ENCODE data around the gene ANKRD45. TPM values are rescaled to one million over a fixed set of nuclear protein-coding genes. Genes with fewer than 3 reads are reported as not detected.

The ANKRD45 gene
- total RNA-seq, 1 experiment from 2014 or later, result 0.44 TPM

- ATAC-seq (no peak), DNase-seq (ENCODE audit: low read depth, low spot score) (no peak)
- Histone ChIP-seq H4K20me1 (ENCODE audit: insufficient read depth) (no peaks in the 10 kb centered on the region), H3K4me1 (ENCODE audit: control insufficient read depth in 1 of 2, insufficient read depth in 2 of 2, low read length in 2 of 2) (no peaks in the 10 kb centered on the region), H2AFZ (ENCODE audit: low read depth, low read length, poor library complexity, severe bottlenecking) (no peak within 1 kb of the TSS), H3K9me3 (ENCODE audit: control insufficient read depth in 1 of 2, insufficient read depth in 1 of 2, low read depth in 1 of 2, low read length in 2 of 2) (0 out of 4 replicates have a peak, but pooled peaks cover 0 to 4% of the 10 kb centered on the region in 2 experiments), H3K27me3 (ENCODE audit: insufficient read depth, low read length) (no peaks in the 10 kb centered on the region), H3K9me2 (ENCODE audit: insufficient read depth) (no peaks in the 10 kb centered on the region; the same call in 1 of the 2 replicates), H3K27ac (ENCODE audit: low read depth, low read length) (no peak within 1 kb of the TSS), H3K4me3 (replicated peaks in 1 of 2; ENCODE audit: low read depth in 1 of 2, low read length in 2 of 2) (no peak within 1 kb of the TSS), H3K4me2 (ENCODE audit: low read length) (no peak within 1 kb of the TSS), H3K9ac (ENCODE audit: low read length) (no peak within 1 kb of the TSS), H3K36me3 (ENCODE audit: control insufficient read depth in 1 of 2, insufficient read depth in 2 of 2, low read length in 2 of 2) (no peaks in the 10 kb centered on the region), H3K79me2 (ENCODE audit: insufficient read depth, low read length) (no peaks in the 10 kb centered on the region)
- intact Hi-C loops (cut with micrococcal nuclease), result no loop called here
- TF ChIP-seq EZH2 (IDR thresholded peaks at IDR 0.05) (no peak), CTCF (IDR thresholded peaks at IDR 0.05 in 2 of 3, conservative IDR thresholded peaks at IDR 0.05 in 1 of 3; ENCODE audit: borderline replicate concordance in 1 of 3, insufficient read depth in 1 of 3, low read depth in 2 of 3, low read length in 2 of 3) (no peak), ELF1 (IDR thresholded peaks at IDR 0.05; ENCODE audit: borderline replicate concordance, low read depth) (no peak), POLR2AphosphoS5 (IDR thresholded peaks at IDR 0.05; ENCODE audit: low read depth, low read length) (no peak), SP1 (IDR thresholded peaks at IDR 0.05; ENCODE audit: low read depth) (no peak), TCF7L2 (IDR thresholded peaks at IDR 0.05; ENCODE audit: borderline replicate concordance, extremely low read depth, insufficient read depth, insufficient read length) (no peak), ZNF274 (IDR thresholded peaks at IDR 0.05; ENCODE audit: low read depth, low read length) (no peak), POLR2A (IDR thresholded peaks at IDR 0.05; ENCODE audit: borderline replicate concordance, extremely low read depth, insufficient read depth, insufficient read length) (no peak), JUND (IDR thresholded peaks at IDR 0.05) (no peak), EGR1 (IDR thresholded peaks at IDR 0.05; ENCODE audit: low read depth) (no peak), CEBPB (IDR thresholded peaks at IDR 0.05; ENCODE audit: low read depth) (no peak), REST (IDR thresholded peaks at IDR 0.05; ENCODE audit: low read depth) (no peak), SRF (IDR thresholded peaks at IDR 0.05; ENCODE audit: low read depth) (no peak)
- ChIA-PET POLR2A (no interaction called here), RAD21 (ENCODE audit: low non-redundant PET in 1 of 2, low total read pairs in 2 of 2, uncharacterized antibody in 2 of 2, unreplicated experiment in 2 of 2) (no interaction called here), CTCF (no interaction called here)
- no TSS peak for BruUV-seq (replicated peaks)
Measured at GRCh38 chr1:173635116-173635515, 34.5 kb downstream of the ANKRD45 start, which contains the start of gene TEX50. Gene TEX50 (plus strand): TSS chr1:173635338. CDS start chr1:173635522, 184 bp downstream.

Measured in HCT116 (cell line).